ENCODE results near the gene CAPN15. TPM values are rescaled to one million over a fixed set of nuclear protein-coding genes. Genes with fewer than 3 reads are reported as not detected.

CAPN15 gene
- total RNA-seq, 1 experiment from 2014 or later, result 76.4 TPM

GRCh38 chr16:528111-529011, 849 bp downstream of the CAPN15 start:
- Histone ChIP-seq H2BK15ac (ENCODE audit: low read depth, low read length) (no peak overlapping the region), H4K91ac (ENCODE audit: insufficient read length, low read depth, low read length) (no peak overlapping the region), H3T11ph (ENCODE audit: low read length) (no peak overlapping the region), H3K56ac (ENCODE audit: insufficient read length, low read depth, low read length) (no peak overlapping the region), H3K27me3 (ENCODE audit: insufficient read depth, low read length) (no peaks in the 10 kb centered on the region), H2BK5ac (ENCODE audit: insufficient read length, low read length) (no peak overlapping the region), H3K79me2 (ENCODE audit: insufficient read depth, low read length) (peaks cover 22% of the 10 kb centered on the region; the same call in 1 of the 2 replicates), H3K4me1 (ENCODE audit: insufficient read depth, low read length) (no peaks in the 10 kb centered on the region; the same call in 1 of the 2 replicates), H2AK5ac (ENCODE audit: insufficient read length, low read length) (no peak overlapping the region), H3K14ac (ENCODE audit: insufficient read depth, low read length) (0 out of 2 replicates have a peak overlapping the region, but pooled peaks have one; percentile 68), H2AFZ (ENCODE audit: low read length) (no peak overlapping the region), H4K8ac (replicated peaks; ENCODE audit: insufficient read length, low read depth, low read length) (no peak overlapping the region), H3K27ac (ENCODE audit: insufficient read length, low read depth, low read length) (no peak overlapping the region), H2BK120ac (ENCODE audit: low read depth, low read length, poor library complexity, severe bottlenecking) (no peak overlapping the region), H4K20me1 (ENCODE audit: control insufficient read depth, insufficient read depth, insufficient read length) (peaks cover 6% of the 10 kb centered on the region), H2BK20ac (ENCODE audit: low read depth, low read length, poor library complexity, severe bottlenecking) (no peak overlapping the region), H3K4ac (ENCODE audit: low read depth, low read length) (no peak overlapping the region), H3K9ac (ENCODE audit: extremely low read depth, insufficient read length, low read length) (peak overlapping the region; percentile 55), H3K4me2 (ENCODE audit: insufficient read depth, insufficient read length, low read length) (peak overlapping the region; percentile 75), H3K79me1 (ENCODE audit: insufficient read depth, low read depth, low read length, poor library complexity, severe bottlenecking) (no peaks in the 10 kb centered on the region), H2BK12ac (ENCODE audit: insufficient read length, low read depth, low read length) (no peak overlapping the region), H3K23ac (ENCODE audit: insufficient read length, low read depth, low read length) (no peak overlapping the region), H4K5ac (ENCODE audit: insufficient read length, low read depth, low read length) (no peak overlapping the region), H3K18ac (ENCODE audit: insufficient read length, low read depth, low read length) (peak overlapping the region; percentile 12), H3K23me2 (ENCODE audit: insufficient read length, low read depth, low read length, poor library complexity, severe bottlenecking) (peaks cover 13% of the 10 kb centered on the region), H3K9me3 (ENCODE audit: control insufficient read depth, low read depth, low read length) (no peaks in the 10 kb centered on the region)
- no peaks in the 10 kb centered on the region for H3K9me3 Mint-ChIP-seq
- DNase-seq, result no peak
- no CpG with 5 or more reads among the region's 55 CpGs for WGBS (ENCODE audit: extremely low coverage, insufficient read length, low lambda C conversion rate)
- peaks cover 0 to 12% (median 12%) of the 10 kb centered on the region in 3 experiments; a peak in 3 of 7 replicates for H3K36me3 Mint-ChIP-seq (ENCODE audit: insufficient read depth in 1 of 3, low read depth in 3 of 3)
- H3K4me1 Mint-ChIP-seq, result peaks cover 18% of the 10 kb centered on the region in 2 experiments
- H3K27me3 Mint-ChIP-seq (ENCODE audit: low read depth), result no peaks in the 10 kb centered on the region
- no peak for TF ChIP-seq CTCF (conservative IDR thresholded peaks at IDR 0.05)
- peak overlapping the region; percentile 79 to 88 for H3K4me3 Mint-ChIP-seq
- H3K27ac Mint-ChIP-seq, result no peak overlapping the region

All from H9 (cell line).